ENCODE measurements around the gene TMEM74B. TPM values are rescaled to one million over a fixed set of nuclear protein-coding genes. Genes with fewer than 3 reads are reported as not detected.

TMEM74B gene
- total and polyA plus RNA-seq, 10 donors = 0.46 to 2.7 (median 0.77) TPM; not detected in 1

DNA sequence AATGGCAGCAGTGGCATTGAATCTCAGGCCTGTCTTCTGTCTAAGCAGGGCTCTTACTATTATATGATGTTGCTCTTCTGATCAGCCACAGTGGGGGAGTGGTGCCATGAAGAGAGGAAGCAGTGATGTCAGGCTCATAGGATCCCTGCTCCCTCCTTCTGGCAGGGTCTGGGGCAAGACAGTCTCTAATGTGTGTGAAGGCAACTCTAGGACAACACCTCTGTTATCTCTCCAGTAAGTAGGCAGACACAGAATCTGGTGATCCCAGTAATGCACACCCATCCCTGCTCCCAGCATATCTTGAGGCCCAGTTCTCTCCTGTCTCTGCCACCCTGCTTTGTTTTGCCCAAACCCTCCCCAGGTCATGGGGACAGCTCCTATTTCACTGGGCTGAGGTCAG lies 27.2 kb upstream of the TMEM74B start:
- no peaks in the 10 kb centered on the region for H3K36me3 ChIP-seq
- TF ChIP-seq POLR2A (IDR thresholded peaks at IDR 0.05) = no peak
- TF ChIP-seq, protein P1, sequence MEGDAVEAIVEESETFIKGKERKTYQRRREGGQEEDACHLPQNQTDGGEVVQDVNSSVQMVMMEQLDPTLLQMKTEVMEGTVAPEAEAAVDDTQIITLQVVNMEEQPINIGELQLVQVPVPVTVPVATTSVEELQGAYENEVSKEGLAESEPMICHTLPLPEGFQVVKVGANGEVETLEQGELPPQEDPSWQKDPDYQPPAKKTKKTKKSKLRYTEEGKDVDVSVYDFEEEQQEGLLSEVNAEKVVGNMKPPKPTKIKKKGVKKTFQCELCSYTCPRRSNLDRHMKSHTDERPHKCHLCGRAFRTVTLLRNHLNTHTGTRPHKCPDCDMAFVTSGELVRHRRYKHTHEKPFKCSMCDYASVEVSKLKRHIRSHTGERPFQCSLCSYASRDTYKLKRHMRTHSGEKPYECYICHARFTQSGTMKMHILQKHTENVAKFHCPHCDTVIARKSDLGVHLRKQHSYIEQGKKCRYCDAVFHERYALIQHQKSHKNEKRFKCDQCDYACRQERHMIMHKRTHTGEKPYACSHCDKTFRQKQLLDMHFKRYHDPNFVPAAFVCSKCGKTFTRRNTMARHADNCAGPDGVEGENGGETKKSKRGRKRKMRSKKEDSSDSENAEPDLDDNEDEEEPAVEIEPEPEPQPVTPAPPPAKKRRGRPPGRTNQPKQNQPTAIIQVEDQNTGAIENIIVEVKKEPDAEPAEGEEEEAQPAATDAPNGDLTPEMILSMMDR (IDR thresholded peaks at IDR 0.05 in 8 of 11, conservative IDR thresholded peaks at IDR 0.05 in 3 of 11) = no peak
- TF ChIP-seq POLR2AphosphoS5 (IDR thresholded peaks at IDR 0.05) = no peak
- no peaks in the 10 kb centered on the region for H3K9me3 ChIP-seq
- DNase-seq = no peak
- H3K27me3 ChIP-seq (replicated peaks in 1 of 7) = peaks cover 0 to 29% (median 0%) of the 10 kb centered on the region in 7 donors
- H3K4me3 ChIP-seq = no peak overlapping the region
- H3K27ac ChIP-seq = no peak overlapping the region
- peaks cover 0 to 9% (median 6%) of the 10 kb centered on the region in 6 donors for H3K4me1 ChIP-seq
- intact Hi-C loops (cut with DNase I; ENCODE audit: low total_unique reads) = loop anchor here (5.0 to 10.0 kb wide), 2 partner anchors 257 to 390 kb away; no protein-coding TSS in a partner anchor

DNA sequence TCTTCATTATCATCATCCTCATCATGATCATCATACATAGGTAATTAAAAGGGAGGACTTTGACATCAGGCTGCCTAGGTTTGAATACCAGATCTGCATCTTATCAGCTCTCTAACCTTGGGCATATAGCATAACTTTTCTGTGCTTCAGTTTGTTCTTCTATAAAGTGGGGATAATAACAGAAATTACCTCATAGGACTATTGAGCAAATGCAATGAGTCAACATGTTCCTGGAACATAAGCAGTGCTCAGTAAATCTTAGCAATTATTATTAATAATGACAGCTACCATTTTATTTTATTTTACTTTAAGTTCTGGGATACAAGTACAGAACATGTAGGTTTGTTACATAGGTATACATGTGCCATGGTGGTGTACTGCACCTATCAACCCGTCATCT lies 25.7 kb upstream of the TMEM74B start:
- Histone ChIP-seq H3K36me3 (no peaks in the 10 kb centered on the region), H3K27ac (no peak overlapping the region), H3K4me1 (peaks cover 0 to 9% (median 6%) of the 10 kb centered on the region in 6 donors), H3K9me3 (no peaks in the 10 kb centered on the region), H3K27me3 (replicated peaks in 1 of 7) (peaks cover 0 to 16% (median 0%) of the 10 kb centered on the region in 7 donors), H3K4me3 (no peak overlapping the region)
- TF ChIP-seq POLR2AphosphoS5 (IDR thresholded peaks at IDR 0.05) (no peak), POLR2A (IDR thresholded peaks at IDR 0.05) (no peak)
- TF ChIP-seq, protein P1 (IDR thresholded peaks at IDR 0.05 in 8 of 11, conservative IDR thresholded peaks at IDR 0.05 in 3 of 11) = no peak
- intact Hi-C loops (cut with DNase I; ENCODE audit: low total_unique reads) = loop anchor here (5.0 to 10.0 kb wide), 2 partner anchors 256 to 388 kb away; no protein-coding TSS in a partner anchor
- WGBS, 5 donors = 88 to 100% (median 93%) methylated on average over 1 of the region's 1 CpG
- DNase-seq = no peak

DNA sequence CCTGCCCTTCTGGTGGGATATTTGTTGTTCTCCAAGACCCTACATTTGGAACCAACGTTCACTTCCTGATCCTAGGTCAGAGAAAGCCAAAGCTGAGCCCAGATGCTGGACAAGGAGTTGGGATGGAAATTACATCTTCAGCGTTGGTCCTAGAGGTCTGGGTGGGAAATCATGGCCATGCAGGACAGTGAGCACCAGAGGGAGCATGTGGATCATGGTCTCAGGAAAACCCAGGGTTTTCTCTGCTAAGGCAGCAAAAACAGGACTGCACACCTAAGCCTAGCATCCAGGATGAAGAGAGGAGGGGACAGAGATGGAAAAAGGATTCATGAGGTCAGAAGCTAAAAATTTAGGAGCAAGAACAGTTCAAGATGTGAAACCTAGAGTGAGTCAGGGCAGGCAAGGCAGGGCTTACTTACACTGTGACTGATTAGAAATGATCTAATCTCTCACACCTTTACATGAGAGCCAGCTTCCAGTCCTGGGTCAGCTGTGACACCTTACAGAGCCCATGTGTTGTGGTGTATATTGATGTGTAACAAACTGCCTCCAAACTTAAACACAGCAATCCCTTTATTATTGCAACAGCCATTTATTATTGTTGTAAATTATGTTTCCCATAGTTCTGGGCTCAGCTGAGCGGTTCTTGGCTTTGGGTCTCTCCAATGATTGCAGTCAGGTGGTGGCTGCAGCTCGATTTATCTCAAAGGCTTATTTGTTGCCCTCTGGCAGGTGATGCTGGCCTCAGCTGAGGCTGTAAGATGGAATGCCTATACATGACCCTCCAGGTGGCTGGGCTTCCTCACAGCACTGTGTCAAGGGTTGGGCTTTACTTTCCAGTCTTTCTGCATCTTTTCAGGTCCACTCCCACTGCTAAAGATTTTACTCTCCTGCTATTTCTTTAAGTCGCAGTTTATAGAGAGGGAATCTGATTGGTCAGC lies 24.9 kb upstream of the TMEM74B start:
- 68 to 75% (median 69%) methylated on average over 5 of the region's 5 CpGs for WGBS, 5 donors
- H3K4me1 ChIP-seq = peaks cover 0 to 9% (median 6%) of the 10 kb centered on the region in 6 donors

More for the DNA sequence above, 24.9 kb upstream of the TMEM74B start:
- Histone ChIP-seq H3K27me3 (replicated peaks in 1 of 7) (peaks cover 0 to 15% (median 0%) of the 10 kb centered on the region in 7 donors), H3K4me3 (no peak overlapping the region), H3K36me3 (no peaks in the 10 kb centered on the region), H3K9me3 (no peaks in the 10 kb centered on the region), H3K27ac (no peak overlapping the region)
- intact Hi-C loops (cut with DNase I; ENCODE audit: low total_unique reads) = loop anchor here (5.0 to 10.0 kb wide), 2 partner anchors 255 to 387 kb away; no protein-coding TSS in a partner anchor
- TF ChIP-seq POLR2AphosphoS5 (IDR thresholded peaks at IDR 0.05) = no peak
- TF ChIP-seq POLR2A (IDR thresholded peaks at IDR 0.05) = no peak
- TF ChIP-seq, protein P1 (IDR thresholded peaks at IDR 0.05 in 8 of 11, conservative IDR thresholded peaks at IDR 0.05 in 3 of 11) = no peak
- DNase-seq = no peak

All from spleen (tissue), 11 donors.